GM19372 (cell line): ENCODE results near the gene SLC24A3.

Experiments
- ATAC-seq: cut with Tn5 transposase; IDR thresholded peaks from one replicate; pipeline ENCODE4 v1.9.1; 2021; ENCODE audit warnings: mild to moderate bottlenecking, low read depth, moderate library complexity; ENCODE audit not compliant: unreplicated experiment

Gene SLC24A3

DNA sequence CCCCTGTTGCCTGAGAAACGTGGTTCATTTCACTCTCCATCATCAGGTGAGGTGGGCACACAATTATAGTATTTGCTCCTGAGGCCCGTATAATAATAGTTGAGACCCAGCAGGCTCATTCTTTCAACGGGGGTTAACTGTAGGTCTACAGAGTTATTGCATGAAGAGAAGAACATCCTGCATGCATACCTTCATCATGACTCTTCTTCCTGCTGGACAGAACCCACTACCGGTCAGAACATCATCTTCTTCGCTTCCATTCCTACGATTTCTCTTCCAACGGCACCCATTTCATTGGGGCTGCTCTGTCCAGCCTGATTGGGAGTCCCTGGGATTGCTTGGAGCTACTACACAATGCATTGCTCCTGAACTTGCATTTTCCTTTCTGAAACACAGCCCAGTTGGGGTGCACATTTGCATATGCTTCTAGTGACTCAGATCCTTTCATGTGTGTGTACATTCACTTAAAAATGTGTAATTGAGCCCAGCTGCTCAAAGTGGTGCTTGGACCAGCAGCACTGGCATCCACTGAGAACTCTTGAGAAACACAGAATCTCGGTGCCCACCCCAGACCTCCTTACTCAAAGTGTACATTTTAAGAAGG is 57.4 kb downstream of the SLC24A3 start:
- ATAC-seq = no peak

DNA sequence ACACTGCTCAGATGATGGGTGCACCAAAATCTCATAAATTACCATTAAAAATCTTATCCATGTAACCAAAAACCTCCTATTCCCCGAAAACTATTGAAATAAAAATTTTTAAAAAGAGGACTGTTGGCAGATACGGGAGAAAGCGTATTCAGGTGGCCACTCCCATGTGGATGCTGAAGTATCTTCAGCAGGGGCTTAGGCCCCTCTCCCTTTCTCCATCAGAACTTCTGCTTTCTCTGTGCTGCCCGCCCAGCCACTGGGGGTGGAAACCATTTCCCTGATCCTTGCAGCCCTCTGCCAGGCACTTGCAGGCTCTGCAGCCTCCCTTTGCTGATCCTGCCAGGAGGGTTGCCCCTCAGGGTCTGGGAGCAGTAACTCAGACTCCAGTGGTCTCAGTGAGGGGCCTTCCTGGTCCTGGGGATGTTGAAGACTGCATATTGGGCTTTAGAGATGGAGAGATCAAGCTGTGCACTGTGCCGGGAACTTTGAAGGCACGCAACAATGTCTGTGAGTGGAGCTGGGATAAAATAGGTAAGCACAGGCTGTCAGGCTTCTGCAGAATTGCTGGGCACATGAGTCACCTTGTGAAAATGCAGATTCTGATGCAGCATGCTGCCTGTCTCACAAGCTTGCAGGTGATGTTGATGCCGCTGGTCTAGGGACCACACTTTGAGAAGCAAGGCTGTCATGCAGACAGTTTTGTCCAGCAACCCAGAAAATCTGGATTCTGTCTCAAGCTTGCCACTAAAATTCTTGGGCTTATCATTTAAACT is 59.6 kb downstream of the SLC24A3 start:
- no peak for ATAC-seq

DNA sequence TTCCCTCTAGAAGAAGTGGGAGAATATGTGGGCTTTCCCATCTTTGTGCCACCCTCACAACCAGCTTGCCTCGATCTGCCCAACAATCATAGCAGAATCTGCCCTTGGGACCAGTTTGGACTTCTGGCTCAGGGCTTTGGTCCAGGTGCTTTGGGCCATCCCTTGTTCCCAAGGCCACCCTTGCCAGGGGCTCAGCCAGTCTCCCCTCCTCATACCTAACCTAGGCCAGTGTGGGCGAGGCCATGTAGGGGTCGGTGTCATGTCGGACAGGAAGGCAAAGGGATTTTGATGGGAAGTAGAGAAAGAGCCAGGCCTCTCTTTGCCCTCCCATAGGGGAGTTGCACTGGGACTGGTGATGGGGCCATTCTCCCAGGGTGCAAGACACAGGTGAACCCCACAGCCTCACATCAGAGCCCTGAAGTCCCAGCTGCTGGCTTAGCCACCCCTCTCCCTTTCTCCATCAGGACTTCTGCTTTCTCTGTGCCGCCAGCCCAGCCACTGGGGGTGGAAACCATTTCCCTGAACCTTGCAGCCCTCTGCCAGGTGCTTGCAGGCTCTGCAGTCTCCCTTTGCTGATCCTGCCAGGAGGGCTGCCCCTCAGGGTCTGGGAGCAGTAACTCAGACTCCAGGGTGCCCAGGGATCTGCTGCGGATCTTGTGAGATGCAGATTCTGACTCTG is 60.7 kb downstream of the SLC24A3 start:
- ATAC-seq = no peak

DNA sequence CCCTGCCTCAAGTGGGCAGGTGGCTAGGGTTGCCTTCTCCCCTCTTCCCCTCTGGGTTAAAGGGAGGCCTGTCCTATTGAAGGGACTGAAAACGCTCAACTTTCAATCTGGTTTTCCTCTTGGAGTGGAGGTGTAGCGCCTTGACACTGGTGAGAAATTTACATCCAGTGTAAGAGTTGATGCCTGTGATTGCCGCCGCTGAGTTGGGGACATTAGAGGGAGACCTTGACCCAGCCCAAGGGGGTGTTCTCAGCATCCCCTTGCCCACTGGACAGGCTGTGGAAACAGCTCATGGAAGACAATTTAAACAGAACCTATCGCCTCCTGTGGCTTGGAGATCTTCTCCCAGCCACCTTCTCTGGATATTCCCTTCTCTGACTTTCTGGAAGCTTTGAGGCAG is 61.6 kb downstream of the SLC24A3 start:
- no peak for ATAC-seq

DNA sequence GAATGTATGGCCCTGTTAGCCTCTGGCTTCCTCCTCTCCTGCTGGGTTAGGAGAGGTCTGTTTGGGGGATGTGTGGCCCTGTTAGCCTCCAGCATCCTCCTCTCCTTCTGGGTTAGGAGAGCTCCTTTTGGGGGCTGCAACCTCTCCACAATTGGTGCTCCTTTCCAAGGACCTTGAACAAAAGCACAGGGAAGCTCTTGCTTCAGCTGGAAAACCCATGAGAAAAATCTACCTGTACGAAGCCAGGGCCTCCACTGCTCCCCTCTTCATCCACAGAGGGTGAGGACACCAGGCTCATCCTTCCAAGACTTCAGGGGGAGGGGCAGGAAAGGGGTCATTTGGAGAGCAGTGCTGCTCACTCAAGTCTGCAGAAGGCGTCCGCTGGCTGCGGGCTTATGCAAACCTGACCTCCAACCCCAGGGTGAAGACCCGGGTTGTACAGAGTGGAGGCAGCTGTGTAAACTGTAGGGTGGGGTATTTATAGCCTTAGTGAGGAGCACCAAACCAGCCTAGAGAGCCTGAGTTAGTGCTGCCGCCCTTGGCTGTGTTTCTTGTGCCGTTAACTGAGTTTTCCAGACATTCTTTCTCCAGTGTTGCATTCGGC is 62.1 kb downstream of the SLC24A3 start:
- no peak for ATAC-seq

DNA sequence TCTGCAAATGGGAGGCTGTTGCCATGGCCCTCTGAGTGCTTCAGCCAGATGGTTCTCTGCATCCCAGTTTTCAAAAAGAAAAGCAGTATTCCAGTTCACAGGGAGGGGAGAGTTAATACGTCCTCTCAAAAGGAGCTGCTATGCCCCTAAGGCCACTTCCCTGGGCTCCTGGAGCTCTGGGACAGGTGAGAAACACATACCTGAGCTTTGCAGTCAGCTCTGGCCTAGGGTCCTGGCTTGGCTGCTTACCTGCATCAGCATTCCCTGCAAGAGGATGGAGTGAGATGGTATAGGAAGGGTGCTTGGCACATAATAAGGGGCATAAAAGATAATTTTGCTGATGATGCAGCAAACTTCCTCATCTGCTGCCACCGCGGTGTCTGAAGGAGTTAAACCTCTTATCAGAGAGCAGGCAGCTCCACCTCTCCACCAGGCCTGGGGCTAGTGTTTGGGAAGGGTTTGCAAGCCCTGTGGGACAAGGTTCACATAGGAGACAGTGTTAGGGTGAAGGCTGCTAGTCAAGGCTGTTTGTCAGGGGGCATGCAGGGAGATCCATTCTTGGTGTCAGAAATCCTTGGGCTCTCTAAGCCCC is 62.7 kb downstream of the SLC24A3 start:
- ATAC-seq = no peak

DNA sequence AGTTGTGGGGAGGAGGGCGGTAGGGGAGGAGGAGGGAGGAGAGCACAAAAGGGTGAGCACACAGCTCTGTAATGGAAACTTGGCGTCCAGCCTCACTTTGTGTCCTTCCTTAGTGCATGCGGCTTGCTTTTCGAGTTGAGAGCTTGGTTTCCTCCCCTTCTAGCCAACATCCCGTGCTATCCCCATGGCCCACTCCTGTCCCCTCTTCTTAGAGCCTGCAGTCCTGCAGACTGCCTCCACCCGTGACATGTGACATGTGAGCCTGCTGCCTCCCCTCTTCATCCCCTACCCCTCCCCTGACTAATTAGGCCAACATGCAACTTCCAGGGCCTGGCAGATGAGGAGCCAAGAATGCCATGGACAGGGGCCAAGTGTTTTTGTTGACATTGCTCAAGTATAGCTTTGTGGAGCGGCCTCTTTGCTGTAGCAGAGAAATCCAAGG is 63.2 kb downstream of the SLC24A3 start:
- no peak for ATAC-seq

DNA sequence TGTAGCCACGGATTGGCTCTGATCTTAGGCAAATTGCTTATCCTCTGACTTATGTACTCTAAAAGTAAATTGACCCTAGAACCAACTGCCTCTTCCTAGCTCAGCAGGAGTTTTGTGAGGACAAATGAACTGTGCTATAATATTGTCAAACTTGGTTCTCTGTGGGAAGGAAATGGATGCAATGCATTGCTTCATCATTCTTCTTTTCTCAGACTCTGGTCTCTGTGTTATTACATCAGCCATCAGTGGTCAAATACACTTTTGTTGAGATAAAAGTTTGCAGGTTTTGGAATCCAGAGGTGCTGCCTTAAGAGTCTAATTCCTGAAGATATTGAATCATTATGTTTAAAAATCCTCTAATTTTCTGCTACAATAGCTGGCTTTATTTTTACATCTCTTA is 64.9 kb downstream of the SLC24A3 start:
- no peak for ATAC-seq

DNA sequence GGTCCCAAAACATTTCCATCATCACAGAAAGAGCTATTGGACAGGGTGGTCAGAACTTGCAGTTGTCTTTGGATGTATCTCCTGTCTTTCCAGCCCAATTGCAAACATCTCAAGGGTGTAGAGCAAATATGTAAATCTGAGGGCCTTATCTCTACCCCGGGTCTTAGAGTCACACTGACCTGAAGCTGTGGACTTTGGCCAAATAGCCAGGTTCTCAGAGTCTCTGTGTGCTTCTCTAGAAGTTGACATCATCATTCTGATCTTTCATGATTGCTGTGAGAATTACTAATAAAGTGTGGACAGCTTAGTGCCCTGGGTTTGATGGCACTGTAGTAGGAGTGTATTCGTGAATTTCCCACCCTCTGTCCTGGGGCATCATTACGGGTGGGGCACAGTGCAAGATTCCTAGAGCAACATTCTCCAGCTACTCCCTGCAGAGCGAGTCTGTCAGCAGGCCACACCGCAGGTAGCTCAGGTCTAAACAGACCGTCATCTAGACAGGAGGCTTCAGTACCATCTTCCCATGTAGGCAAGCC is 71.1 kb downstream of the SLC24A3 start:
- no peak for ATAC-seq

DNA sequence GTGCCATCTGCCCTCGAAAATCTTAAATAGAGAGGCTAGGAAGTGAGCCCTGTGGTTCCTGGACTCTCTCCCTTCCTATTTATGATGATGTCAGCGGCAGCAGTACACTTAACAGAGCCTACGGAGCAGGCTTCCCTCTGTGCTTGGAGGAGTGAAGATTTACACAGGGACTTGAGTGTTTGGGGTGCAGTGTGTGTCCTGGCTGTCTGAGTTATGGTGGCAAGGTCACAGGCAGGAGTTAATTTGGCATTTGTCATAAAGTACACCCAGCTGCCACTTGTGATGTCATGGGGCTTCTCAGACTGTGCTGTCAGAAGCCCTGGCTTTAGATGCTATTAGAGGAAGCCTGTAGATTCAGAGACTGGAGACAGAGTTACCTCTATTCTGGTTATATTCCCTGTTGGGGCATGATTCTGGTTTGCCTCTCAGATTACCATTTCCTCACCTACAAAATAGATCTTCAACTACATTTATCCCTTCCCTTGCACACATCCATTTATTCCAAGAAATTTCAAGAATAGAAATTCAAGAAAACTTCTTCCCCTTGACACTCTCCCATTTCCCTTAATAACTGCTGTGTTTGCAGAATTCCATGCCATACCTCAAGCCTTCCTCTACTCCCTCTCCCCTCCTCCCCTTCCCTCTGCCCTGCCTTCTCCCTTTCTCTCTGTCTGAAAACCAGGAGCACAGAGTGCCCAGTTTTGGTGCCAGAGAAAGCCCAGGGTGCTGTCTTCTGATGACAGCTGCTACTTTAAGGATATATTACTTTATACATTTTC is 72.1 kb downstream of the SLC24A3 start:
- no peak for ATAC-seq

DNA sequence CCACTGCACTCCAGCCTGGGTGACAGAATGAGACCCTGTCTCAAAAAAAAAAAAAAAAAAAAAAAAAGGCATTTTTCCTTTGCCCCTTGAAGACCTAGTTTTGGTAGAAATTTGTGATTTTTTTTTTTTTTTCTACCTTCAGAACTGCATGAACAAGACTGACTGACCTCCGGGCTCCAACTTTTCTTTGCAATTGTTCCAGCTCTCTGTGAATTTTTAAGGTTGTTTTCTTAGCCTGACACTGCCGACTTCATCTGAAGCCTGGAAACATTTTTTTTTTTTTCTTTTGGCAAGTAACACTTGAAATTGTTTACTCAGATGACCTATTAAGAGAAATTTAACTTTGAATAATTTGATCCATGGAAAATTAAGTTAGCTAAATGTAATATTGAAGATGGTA is 73.0 kb downstream of the SLC24A3 start:
- no peak for ATAC-seq

DNA sequence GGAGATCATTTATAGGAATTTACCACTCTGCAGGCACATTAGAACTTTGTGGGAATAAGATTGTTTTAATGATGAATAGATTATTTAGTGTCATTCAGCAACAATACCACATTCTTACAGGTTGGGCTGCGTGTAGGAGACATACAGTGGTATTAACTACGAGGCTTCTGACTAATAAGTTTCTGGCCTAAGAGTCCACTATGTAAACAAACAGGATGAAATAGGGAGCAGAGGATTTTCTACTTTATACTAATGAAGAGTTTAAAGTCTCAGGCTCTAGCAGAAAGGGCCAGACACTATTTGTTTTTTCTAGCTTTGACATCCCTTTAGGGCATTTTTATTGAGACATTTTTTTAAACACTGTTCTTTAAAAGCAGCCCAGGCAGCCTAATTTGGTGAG is 75.6 kb downstream of the SLC24A3 start:
- no peak for ATAC-seq

DNA sequence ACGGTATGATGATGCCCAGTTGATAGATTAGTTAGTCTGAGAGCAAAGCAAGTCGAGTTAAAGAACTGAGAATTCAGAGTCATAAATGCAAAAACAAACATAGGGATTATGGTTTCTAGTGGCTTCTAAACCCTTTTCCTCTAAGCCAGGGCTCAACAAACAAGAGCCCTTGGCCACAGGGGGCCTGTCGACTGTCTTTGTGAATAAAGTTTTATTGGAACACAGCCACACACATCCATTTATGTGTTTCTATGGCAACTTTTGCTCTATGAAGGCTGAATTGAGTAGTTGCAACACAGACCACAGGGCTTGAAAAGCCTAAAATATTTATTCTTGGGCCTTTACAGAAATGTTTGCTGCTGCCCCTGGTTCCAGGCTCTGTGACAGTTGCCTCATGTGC is 76.2 kb downstream of the SLC24A3 start:
- no peak for ATAC-seq

DNA sequence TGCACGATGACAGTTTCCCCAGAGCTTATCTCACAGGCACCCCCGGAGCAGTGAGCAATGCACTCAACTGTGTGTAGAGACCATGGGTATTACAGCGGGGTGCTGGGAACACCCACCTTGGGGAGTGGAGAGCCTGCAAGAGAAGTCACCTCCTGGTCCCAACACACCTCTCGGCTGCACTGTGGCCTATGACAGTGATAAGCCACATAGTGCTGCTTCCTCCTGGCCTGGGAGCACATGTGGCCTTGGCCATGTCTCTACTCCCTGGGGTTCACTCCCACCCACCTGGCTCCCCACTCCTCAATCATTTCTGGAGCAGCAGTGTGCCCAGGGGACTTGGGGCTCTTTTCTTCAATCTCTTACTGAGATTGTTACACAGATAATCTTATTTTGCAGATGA is 77.0 kb downstream of the SLC24A3 start:
- ATAC-seq = no peak

DNA sequence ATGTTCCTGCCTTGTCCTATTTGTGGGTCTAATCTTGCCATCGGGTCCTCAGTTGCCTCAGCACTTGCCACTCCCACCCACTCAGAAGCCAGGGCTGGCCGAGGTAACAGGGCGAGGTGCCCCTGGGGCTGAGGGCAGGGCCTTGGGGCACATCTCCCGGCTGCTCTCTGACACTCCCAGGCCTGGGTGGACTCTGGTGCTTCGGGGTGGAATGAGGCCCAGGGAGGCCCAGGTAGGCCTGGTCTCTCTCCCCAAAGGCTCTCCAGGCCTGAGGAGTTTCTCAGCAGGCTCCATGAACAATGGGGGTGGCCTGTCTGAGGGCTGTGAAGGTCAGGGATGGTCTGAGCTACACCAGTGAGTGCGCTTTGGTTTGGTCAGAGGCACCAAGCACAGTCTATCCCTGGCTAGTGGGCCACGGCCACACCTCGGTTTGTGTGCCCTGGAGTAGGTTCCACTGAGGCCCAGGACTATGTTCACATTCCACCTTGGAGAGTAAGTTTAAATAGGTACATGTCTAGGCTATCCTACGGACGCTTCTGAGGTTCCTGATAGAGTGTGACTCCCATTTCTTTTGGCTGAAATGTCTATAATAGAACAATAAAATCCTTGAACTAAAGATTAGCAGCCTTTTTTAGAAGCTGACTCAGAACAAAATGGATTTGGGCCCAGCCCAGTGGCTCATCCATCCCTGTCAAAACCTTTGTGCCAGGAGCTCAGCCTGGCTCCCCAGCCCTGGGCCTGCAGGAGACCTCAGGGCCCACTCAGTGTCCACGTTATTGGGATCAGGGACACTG is 78.8 kb downstream of the SLC24A3 start:
- ATAC-seq = no peak

DNA sequence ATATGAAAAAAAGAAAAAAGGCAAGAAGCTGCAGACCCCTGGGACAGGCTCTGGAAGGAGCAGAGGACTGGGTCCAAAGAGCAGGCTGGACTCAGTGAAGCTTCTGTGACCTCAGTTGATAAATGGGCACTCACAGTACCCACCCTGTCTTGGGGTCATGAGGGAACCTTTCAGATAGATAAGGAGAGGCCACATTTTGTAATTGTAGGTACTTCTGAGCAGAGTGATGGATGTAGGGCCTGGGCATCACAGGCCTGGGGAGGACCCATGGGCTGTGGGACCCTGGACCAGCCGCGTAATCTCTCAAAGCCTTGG is 79.3 kb downstream of the SLC24A3 start:
- ATAC-seq = no peak

DNA sequence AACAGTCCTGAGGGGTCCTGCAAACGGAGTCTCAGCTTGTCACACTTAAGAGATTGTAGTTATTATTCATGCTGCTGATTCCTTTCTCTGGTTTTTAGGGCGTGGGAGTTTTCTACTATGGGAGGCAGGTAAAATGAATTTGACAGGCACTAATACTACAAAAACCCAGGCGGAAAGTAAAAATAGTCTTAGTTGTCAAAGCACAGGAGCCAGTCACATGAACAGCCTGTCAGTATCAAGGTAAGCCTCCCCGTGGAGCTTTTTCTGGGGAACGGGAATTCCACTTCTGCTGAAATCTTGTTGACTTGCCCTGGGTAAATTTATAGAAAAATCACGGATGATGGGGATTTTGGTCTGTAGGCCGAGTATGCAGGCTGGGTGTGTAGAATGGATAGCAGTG is 79.8 kb downstream of the SLC24A3 start:
- no peak for ATAC-seq

DNA sequence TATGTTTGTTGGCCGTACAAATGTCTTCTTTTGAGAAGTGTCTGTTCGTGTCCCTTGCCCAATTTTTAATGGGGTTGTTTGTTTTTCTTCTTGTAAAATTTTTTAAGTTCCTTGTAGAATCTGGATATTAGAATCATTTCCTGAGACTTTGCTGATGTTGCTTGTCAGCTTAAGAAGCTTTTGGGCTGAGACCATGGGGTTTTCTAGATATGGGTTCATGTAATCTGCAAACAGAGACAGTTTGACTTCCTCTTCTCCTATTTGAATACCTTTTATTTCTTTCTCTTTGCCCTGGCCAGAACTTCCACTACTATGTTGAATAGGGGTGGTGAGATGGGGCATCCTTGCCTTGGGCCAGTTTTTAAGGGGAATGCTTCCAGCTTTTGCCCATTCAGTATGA is 82.6 kb downstream of the SLC24A3 start:
- ATAC-seq = no peak

DNA sequence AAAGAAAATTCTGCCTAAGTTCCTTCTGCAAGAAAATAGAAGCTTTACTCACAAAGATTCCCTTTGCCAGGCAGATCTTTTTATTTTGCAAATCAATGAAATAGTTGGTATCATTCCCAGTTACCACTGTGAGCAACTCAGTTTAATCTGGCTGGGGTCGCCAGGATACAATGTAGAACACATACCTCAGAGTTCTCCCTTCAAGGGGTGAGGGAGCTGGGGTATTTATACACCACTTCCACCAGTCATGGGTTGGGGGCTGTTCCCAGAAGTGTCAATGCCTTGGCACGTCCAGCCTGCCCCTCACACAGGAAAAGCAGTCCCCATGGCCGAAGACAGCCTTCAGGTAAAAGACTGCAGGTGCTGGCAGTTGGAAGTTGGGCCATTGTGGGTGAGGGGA is 86.2 kb downstream of the SLC24A3 start:
- no peak for ATAC-seq
